ENCODE data around the gene NAPB.
"Not testable (repeated sequence)": the region's sequence is repeated elsewhere in the genome, so short reads cannot be mapped to it uniquely, and the experiment has no call there.

Gene NAPB

GRCh38 chr20:23366384-23366783, 54.9 kb downstream of the NAPB start:
- peak; percentile 44 to 87 (median 86) for DNase-seq

GRCh38 chr20:23365390-23366165, 55.7 kb downstream of the NAPB start:
- DNase-seq = no peak

- DNase-seq = no peak
These were observed 58.0 kb downstream of the NAPB start for GRCh38 chr20:23363257-23363649.

- DNase-seq = peak; percentile 42 to 51 (median 48)
These were observed 58.7 kb downstream of the NAPB start for GRCh38 chr20:23362392-23363256.

- DNase-seq = peak; percentile 99 to 100 (median 99)
These were observed 59.6 kb downstream of the NAPB start, which contains the start of gene GZF1 for GRCh38 chr20:23361476-23362391. TSS of gene GZF1 (plus strand) at chr20:23362182. CDS start at chr20:23364384, 2,202 bp downstream.

GRCh38 chr20:23361119-23361475, 60.2 kb downstream of the NAPB start:
- peak; percentile 62 to 66 (median 64) for DNase-seq

GRCh38 chr20:23360531-23360930, 60.8 kb downstream of the NAPB start:
- DNase-seq = no peak

- no peak for DNase-seq
These were observed 62.2 kb downstream of the NAPB start for GRCh38 chr20:23358923-23359593.

GRCh38 chr20:23358563-23358906, 62.8 kb downstream of the NAPB start:
- DNase-seq = no peak

GRCh38 chr20:23357767-23358562, 63.3 kb downstream of the NAPB start:
- peak; percentile 100 for DNase-seq

GRCh38 chr20:23356203-23356602, 65.1 kb downstream of the NAPB start:
- no peak for DNase-seq

GRCh38 chr20:23350904-23351838, 70.1 kb downstream of the NAPB start:
- DNase-seq = peak; percentile 35 to 55 (median 50)

GRCh38 chr20:23350196-23350903, 70.9 kb downstream of the NAPB start, which contains the start of gene NXT1:
TSS of gene NXT1 (plus strand) at chr20:23350791. CDS start at chr20:23354042, 3,251 bp downstream.
- peak; percentile 98 to 99 (median 99) for DNase-seq

GRCh38 chr20:23349338-23350195, 71.7 kb downstream of the NAPB start:
- DNase-seq = no peak

- not testable (repeated sequence) for DNase-seq
These were observed 72.8 kb downstream of the NAPB start for GRCh38 chr20:23348510-23348909.

- DNase-seq = peak in 2 of 3 donors; percentile 20 to 38
These were observed 73.5 kb downstream of the NAPB start for GRCh38 chr20:23347791-23348190.

- no peak for DNase-seq
These were observed 75.3 kb downstream of the NAPB start for GRCh38 chr20:23346002-23346401.

GRCh38 chr20:23344336-23344735, 77.0 kb downstream of the NAPB start:
- DNase-seq = no peak

All from suppressor macrophage treated with lipopolysaccharide for 1 hour (primary cell).